ENCODE measurements around the gene SAMD4B. TPM values are rescaled to one million over a fixed set of nuclear protein-coding genes. Genes with fewer than 3 reads are reported as not detected.
A peak's percentile ranks its signal among the peaks of the same experiment; 100 is the strongest.

Gene SAMD4B
- total and polyA plus RNA-seq, 2 of the 8 experiments (the other 6 are each of a cell fraction or from before 2014, with no cell fraction given) = 137 to 158 TPM

DNA sequence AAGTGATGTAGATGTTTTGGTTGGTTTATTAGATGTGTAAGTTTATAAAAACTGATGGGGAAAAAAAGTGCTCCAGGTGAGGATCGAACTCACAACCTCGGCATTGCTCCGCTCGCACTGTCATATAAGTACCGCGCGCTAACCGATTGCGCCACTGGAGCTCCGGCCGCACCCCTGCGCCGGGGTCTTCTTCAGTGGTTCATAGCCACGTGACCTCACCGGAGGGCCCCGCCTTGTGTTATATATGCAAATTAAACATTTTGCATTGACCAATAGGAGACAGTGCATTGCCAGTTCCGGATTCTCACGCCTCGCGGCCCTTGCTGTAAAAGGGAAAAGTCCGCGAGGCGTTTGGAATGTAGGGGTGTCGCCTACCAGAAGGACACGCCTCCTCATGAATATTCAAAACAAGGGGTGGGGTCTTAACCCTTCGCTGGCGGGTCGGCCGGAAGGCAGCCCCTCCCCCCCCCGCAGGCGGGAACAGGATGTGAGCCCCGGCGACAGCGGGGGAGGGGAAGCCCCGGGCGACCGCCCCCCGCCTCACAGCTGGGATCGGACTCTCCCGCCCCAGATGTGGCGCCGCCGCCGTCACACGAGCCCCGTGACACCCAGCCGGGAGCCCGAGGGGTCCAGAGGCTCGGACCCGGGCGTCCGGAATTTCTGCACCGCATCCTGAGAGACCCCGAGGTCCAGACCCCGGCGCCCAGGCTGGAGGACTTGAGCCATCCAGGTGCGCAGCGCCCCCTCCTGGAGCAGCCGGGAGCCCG, 70.1 kb downstream of the SAMD4B start, which contains the start of gene PLEKHG2 (continued):
- TF ChIP-seq, protein P1, sequence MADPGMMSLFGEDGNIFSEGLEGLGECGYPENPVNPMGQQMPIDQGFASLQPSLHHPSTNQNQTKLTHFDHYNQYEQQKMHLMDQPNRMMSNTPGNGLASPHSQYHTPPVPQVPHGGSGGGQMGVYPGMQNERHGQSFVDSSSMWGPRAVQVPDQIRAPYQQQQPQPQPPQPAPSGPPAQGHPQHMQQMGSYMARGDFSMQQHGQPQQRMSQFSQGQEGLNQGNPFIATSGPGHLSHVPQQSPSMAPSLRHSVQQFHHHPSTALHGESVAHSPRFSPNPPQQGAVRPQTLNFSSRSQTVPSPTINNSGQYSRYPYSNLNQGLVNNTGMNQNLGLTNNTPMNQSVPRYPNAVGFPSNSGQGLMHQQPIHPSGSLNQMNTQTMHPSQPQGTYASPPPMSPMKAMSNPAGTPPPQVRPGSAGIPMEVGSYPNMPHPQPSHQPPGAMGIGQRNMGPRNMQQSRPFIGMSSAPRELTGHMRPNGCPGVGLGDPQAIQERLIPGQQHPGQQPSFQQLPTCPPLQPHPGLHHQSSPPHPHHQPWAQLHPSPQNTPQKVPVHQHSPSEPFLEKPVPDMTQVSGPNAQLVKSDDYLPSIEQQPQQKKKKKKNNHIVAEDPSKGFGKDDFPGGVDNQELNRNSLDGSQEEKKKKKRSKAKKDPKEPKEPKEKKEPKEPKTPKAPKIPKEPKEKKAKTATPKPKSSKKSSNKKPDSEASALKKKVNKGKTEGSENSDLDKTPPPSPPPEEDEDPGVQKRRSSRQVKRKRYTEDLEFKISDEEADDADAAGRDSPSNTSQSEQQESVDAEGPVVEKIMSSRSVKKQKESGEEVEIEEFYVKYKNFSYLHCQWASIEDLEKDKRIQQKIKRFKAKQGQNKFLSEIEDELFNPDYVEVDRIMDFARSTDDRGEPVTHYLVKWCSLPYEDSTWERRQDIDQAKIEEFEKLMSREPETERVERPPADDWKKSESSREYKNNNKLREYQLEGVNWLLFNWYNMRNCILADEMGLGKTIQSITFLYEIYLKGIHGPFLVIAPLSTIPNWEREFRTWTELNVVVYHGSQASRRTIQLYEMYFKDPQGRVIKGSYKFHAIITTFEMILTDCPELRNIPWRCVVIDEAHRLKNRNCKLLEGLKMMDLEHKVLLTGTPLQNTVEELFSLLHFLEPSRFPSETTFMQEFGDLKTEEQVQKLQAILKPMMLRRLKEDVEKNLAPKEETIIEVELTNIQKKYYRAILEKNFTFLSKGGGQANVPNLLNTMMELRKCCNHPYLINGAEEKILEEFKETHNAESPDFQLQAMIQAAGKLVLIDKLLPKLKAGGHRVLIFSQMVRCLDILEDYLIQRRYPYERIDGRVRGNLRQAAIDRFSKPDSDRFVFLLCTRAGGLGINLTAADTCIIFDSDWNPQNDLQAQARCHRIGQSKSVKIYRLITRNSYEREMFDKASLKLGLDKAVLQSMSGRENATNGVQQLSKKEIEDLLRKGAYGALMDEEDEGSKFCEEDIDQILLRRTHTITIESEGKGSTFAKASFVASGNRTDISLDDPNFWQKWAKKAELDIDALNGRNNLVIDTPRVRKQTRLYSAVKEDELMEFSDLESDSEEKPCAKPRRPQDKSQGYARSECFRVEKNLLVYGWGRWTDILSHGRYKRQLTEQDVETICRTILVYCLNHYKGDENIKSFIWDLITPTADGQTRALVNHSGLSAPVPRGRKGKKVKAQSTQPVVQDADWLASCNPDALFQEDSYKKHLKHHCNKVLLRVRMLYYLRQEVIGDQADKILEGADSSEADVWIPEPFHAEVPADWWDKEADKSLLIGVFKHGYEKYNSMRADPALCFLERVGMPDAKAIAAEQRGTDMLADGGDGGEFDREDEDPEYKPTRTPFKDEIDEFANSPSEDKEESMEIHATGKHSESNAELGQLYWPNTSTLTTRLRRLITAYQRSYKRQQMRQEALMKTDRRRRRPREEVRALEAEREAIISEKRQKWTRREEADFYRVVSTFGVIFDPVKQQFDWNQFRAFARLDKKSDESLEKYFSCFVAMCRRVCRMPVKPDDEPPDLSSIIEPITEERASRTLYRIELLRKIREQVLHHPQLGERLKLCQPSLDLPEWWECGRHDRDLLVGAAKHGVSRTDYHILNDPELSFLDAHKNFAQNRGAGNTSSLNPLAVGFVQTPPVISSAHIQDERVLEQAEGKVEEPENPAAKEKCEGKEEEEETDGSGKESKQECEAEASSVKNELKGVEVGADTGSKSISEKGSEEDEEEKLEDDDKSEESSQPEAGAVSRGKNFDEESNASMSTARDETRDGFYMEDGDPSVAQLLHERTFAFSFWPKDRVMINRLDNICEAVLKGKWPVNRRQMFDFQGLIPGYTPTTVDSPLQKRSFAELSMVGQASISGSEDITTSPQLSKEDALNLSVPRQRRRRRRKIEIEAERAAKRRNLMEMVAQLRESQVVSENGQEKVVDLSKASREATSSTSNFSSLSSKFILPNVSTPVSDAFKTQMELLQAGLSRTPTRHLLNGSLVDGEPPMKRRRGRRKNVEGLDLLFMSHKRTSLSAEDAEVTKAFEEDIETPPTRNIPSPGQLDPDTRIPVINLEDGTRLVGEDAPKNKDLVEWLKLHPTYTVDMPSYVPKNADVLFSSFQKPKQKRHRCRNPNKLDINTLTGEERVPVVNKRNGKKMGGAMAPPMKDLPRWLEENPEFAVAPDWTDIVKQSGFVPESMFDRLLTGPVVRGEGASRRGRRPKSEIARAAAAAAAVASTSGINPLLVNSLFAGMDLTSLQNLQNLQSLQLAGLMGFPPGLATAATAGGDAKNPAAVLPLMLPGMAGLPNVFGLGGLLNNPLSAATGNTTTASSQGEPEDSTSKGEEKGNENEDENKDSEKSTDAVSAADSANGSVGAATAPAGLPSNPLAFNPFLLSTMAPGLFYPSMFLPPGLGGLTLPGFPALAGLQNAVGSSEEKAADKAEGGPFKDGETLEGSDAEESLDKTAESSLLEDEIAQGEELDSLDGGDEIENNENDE (IDR thresholded peaks at IDR 0.05; ENCODE audit: insufficient replicate concordance, low read length) = no peak
- TF ChIP-seq, protein P2, sequence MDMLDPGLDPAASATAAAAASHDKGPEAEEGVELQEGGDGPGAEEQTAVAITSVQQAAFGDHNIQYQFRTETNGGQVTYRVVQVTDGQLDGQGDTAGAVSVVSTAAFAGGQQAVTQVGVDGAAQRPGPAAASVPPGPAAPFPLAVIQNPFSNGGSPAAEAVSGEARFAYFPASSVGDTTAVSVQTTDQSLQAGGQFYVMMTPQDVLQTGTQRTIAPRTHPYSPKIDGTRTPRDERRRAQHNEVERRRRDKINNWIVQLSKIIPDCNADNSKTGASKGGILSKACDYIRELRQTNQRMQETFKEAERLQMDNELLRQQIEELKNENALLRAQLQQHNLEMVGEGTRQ (IDR thresholded peaks at IDR 0.05; ENCODE audit: low read length) = peak; percentile 85
- TF ChIP-seq RNF2 (IDR thresholded peaks at IDR 0.05; ENCODE audit: borderline replicate concordance, low read depth, low read length, missing control alignments, poor library complexity, severe bottlenecking) (no peak), TAF1 (IDR thresholded peaks at IDR 0.05; ENCODE audit: low read depth, low read length) (peak; percentile 72), MAFK (IDR thresholded peaks at IDR 0.05; ENCODE audit: low read depth, low read length) (no peak), KDM5A (IDR thresholded peaks at IDR 0.05; ENCODE audit: low read length) (no peak), CHD2 (IDR thresholded peaks at IDR 0.05; ENCODE audit: low read length) (peak; percentile 79), EZH2 (IDR thresholded peaks at IDR 0.05; ENCODE audit: low read depth, low read length, severe bottlenecking) (no peak), CBX5 (IDR thresholded peaks at IDR 0.05; ENCODE audit: low read depth, low read length) (no peak)

Measured in H1 (cell line).